NCI-H82 treated with DMSO at 0.1 percent for 48 hours (cell line): ENCODE data around the gene RIC8A.
A peak's percentile ranks its signal among the peaks of the same experiment; 100 is the strongest.

Source experiments
- DNase-seq: peaks from one replicate; lab custom pipeline; 2025; ENCODE audit not compliant: unreplicated experiment; lab: John Stamatoyannopoulos, UW

The RIC8A gene

GRCh38 chr11:203945-204586 lies 3.4 kb upstream of the RIC8A start:
- no peak for DNase-seq

DNA sequence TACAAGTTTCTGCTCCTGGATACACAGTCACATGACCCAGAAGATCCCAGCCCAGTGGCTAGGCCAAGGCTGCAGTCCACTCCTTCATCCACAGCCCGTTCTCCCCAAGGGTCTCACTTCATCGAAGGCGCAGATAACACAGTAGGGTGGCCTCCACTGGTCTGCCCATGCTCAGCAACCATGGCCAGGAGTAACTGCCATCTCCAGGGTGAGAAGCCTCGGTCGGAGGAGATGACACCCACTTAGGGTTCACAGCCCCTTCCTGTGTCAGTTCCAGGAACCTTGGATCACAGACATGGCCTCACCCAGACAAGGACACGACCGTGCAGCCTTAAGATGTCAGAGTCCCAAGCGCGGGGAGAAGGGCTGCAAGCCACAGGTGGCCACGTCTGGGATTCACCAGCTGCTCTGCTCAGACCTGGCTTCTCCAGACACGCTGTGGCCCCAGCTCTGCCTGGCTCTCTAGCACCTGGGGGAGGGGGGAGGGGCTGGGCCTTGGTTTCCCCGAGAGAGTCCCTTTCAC lies 2.9 kb upstream of the RIC8A start:
- DNase-seq = no peak

- DNase-seq = no peak
These were observed 2.1 kb upstream of the RIC8A start for GRCh38 chr11:205221-206001.

DNA sequence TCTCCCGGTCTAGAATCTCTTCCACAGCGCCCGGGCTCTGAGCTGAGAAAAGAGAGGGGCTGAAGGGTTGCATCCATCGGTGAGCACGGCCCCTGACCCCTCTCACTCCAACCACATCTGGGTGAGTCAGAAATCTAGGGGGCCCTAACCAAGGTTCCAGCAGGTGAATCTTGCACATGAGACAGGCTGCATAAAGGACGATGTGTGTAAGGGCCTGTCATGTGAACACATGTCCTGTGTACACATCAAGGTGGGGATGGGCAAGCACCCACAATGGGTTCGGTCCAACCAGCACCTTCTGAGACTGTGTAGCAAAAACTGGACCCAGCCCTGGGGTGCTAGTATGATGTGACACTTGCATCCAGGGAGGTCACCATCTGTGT lies 1.5 kb upstream of the RIC8A start:
- DNase-seq = no peak

- no peak for DNase-seq
These were observed 841 bp upstream of the RIC8A start for GRCh38 chr11:206526-207207.

DNA sequence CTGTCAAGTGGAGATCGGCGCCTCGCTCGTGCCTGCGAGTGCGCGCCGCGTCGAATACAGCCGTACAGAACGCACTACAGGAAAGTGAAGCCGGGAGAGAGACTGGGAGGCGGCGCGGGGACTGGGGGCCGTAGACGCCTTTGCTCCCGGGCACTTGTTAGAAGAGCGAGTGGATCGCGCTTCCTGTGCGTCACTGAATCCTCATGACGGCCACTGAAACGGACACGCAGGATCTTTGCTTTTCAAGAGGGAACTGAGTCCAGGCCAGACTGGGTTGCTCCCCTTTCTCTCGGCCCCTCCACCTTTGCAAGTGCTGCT lies 314 bp downstream of the RIC8A start:
- DNase-seq = no peak

GRCh38 chr11:208181-208916 lies 841 bp downstream of the RIC8A start:
- DNase-seq = no peak

DNA sequence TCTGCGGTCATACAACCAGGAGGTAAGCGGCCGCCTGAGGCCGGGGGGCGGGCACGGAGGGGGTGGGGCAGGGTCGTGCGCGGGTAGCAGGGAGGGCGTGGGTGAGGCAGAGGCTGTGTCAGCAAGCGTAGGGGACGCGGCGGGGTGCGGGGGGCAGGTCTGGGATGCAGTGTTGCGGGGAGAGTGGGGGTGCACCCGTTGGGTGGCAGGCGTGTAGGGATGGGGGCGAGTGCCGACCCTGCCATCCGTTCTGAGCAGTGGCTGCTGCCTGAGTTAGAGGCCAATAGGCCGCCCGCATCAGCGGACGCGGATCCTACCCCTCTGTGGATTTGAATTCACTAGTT lies 1.4 kb downstream of the RIC8A start:
- DNase-seq = no peak

DNA sequence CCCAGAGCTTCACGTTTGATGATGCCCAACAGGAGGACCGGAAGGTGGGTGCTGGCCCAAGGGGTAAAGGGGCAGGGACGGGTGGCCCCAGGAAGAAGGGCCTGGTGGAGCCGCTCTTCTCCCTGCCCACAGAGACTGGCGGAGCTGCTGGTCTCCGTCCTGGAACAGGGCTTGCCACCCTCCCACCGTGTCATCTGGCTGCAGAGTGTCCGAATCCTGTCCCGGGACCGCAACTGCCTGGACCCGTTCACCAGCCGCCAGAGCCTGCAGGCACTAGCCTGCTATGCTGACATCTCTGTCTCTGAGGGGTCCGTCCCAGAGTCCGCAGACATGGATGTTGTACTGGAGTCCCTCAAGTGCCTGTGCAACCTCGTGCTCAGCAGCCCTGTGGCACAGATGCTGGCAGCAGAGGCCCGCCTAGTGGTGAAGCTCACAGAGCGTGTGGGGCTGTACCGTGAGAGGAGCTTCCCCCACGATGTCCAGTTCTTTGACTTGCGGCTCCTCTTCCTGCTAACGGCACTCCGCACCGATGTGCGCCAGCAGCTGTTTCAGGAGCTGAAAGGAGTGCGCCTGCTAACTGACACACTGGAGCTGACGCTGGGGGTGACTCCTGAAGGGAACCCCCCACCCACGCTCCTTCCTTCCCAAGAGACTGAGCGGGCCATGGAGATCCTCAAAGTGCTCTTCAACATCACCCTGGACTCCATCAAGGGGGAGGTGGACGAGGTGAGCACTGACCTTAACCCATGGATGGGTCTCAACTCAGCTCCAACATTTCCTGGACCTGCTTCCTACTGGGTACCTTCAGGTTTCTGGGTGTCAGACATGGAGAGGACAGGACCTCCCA lies 2.0 kb downstream of the RIC8A start:
- DNase-seq = no peak

DNA sequence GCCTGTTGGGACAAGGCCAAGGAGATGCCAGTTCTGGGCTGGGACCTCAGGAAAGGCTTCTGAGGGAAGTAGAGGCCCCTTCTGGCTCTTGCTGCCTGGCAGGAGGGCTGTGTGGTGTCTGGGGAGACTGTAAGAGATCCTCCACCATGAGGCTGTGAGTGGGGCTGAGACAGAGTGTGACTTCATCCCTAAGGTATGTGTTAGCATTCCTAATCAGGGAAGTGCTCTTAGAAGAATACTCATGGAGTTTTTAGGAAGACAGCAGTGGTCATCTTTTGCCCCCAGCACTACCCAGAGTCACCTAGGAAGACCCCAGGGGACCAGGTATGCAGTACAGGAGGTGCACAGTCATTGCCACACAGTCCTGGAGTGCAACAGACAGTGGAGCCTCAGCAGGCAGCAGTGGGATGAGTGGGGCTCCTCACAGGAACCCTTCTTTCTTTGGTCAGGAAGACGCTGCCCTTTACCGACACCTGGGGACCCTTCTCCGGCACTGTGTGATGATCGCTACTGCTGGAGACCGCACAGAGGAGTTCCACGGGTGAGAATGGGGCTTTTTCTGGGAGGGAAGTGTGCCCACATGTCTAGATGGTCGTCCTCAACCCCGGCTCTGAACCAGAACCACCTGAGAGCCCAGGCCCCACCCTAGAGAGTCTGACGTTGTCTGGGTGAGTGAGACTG lies 2.8 kb downstream of the RIC8A start:
- no peak for DNase-seq

DNA sequence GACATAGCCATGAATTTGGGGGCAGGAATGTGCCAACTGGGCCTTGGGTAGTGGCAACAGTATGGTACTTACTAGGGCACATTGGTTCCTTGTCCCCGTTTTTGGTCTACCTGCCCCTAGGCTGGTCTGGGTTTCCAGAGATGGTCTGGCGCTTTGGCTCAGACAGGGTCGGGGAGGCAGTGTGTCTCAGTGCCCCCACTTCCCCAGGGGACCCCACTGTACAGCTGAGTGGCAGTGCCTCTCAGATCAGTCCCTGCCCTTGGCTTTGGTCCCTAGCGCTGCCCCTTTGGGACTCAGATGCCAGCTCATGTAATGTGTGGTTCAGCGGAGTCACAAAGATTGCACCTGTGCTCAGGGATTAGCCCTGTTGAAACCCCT lies 3.3 kb downstream of the RIC8A start:
- DNase-seq = no peak

DNA sequence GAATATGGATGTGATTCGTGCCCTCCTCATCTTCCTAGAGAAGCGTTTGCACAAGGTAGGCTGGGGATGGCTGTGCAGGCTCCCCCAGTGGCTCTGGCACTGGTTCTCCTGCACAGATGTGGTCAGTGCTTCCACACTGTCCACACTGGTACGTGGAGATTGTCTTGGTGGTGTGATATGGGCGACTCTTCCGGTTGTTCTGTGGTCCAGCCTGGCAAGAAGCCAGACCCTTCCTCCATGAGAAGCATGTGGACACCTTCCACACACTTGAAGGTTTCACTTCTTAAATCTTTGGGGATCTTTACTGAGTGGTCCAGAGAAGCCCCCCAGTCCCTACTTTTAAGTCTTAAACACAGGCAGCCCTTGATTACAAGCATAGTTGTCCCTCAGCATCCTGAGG lies 3.8 kb downstream of the RIC8A start:
- DNase-seq = no peak

- DNase-seq = no peak
These were observed 4.2 kb downstream of the RIC8A start for GRCh38 chr11:211741-212140.

GRCh38 chr11:212150-213100 lies 4.9 kb downstream of the RIC8A start:
- DNase-seq = no peak

- DNase-seq = no peak
These were observed 5.6 kb downstream of the RIC8A start for GRCh38 chr11:213111-213510.

DNA sequence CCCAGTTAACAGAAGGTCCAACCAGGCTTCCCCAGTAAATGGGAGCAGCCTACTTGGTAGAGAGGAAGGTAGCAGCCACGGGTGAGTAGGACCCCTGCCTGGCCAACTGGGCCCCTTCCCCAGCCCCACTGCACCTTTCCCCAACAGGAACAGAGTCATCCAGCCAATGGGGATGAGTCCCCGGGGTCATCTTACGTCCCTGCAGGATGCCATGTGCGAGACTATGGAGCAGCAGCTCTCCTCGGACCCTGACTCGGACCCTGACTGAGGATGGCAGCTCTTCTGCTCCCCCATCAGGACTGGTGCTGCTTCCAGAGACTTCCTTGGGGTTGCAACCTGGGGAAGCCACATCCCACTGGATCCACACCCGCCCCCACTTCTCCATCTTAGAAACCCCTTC lies 6.6 kb downstream of the RIC8A start:
- DNase-seq = no peak

GRCh38 chr11:215581-216037 lies 8.1 kb downstream of the RIC8A start:
- DNase-seq = peak; percentile 16

DNA sequence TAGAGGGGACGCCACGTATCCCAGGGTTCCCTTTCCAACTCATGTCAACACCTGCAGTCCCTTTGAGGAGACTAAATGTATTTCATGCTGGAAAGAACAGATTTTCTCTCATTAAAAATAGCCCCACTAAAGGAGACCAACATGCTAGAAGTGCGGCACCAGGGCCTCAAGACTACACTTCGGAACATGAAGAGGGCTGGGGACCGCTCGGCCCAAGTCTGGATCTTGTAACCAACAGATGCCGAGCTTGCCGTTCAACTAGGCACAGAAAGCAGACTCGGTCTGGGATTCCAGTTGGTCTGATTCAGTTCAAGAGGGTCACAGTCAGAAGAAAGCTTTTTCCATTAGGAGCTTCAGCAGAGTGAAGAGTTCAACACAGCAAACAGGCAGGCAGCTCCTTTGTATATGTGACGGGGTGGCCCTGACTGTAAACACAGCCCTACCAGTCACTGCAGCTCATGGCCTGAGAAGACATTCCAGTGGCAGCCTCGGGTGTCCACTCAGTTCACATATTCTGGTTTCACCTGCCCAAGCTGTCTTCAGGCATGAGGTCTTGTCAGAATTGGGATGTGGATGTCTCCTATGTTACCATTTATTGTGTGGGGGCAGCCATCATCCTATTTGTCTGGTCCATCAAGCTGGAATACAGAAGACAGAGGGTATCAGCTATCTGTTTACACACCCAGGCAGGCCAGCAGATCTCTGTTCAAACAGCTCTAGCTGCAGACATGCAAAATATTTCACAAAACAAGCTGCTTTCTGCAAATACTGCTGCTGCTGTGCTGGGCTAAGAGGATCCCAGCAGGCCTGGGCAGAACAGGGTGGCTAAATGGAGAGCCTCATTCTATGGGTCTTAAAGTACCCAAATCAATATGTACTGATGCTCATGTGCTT lies 8.8 kb downstream of the RIC8A start:
- no peak for DNase-seq
